Fibroblast of peridontal ligament (primary cell): ENCODE results near the gene GAB3.
"Not testable (repeated sequence)": the region's sequence is repeated elsewhere in the genome, so short reads cannot be mapped to it uniquely, and the experiment has no call there.

ENCODE experiments used
- DNase-seq: peaks from one replicate; pipeline ENCODE4 v3.0.0-alpha.2; 2010; ENCODE audit errors: extremely low read depth

GAB3 gene

DNA sequence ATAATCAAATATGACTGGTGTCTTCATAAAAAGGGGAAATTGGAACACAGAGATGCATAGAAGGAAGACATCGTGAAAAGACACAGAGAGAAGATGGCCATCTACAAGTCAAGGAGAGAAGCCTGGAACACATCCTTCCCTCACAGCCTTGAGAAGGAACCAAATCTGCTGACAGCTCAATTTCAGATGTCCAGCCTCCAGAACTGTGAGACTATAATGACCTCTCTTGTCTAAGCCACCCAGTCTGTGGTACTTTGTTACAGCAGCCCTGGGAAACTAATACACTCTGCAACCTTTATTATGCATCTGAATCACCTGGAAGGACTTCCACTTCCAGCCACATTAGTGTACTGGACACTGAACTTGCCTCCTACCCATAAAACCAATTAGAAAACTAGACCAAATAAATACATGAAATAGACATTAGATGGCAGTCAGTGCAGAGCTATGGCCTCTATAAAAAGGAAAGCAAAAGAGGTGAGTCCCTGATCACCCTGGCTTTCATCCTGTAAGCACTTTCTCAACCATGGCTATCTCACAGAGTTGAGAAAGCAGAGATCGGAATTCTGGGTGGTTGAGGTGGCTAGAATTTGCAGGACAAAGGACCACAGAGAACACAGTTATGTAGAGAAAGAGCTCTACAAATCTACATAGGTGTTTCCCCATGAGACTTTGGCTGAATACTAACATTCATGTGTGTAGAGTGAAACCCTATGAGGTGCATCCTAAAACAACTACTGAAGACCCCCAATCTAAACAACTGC lies 25.7 kb downstream of the GAB3 start:
- DNase-seq: no peak

DNA sequence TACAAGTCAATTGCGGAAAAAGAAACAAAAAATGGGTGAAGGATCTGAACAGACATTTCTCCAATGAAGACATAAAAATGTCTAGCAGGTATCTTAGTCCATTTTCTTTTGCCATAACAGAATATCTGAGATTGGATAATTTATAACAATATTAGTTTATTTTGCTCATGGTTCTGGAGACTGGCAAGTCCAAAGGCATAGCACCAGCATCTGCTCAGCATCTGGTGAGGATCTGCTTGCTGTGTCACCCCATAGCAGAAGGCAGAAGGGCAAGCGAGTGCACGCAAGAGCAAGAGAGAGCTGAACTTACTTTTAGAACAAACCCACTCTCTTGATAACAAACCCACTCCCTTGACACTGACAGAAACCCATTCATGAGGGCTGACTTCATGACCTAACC lies 29.7 kb downstream of the GAB3 start:
- DNase-seq: no peak

DNA sequence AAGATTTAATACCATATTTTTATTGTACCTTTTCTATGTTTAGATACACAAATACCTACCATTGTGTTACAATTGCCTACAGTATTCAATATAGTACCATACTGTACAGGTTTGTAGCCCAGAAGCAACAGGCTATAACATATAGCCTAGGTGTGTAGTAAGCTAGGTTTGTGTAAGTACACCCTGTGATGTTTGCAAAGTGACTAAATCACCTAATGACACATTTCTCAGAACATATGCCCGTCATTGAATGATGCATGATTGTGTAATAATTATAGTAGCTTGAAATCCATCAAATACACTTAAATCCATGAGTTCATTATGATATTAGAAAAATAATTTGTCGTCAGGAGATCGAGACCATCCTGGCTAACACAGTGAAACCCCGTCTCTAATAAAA lies 30.8 kb downstream of the GAB3 start:
- DNase-seq: no peak

DNA sequence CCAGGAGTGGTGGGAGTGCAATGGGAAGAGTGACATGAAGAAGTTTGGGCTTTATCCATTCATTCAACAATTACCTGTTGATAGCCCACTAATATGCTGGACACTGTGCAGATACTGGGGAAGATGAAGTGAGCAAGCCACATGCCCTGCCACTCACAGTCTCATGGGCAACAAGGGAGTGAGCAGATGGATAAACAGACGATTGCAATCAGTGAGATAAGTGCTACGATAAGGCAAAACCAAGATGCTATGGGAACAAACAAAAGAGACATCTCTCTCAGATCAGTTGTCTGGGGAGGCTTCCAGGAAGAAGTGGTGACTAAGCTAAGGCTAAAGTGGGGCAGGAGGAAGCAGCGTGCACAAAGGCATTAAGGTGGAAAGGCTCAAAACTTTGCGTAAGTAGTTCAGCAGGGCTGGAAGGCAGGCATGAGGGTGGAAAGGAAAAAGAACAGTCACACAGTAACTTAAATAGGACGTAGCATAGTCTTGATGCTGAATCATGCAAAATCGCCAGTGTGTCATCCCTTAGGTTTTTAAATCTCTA lies 31.7 kb downstream of the GAB3 start:
- peak; percentile 34 for DNase-seq

DNA sequence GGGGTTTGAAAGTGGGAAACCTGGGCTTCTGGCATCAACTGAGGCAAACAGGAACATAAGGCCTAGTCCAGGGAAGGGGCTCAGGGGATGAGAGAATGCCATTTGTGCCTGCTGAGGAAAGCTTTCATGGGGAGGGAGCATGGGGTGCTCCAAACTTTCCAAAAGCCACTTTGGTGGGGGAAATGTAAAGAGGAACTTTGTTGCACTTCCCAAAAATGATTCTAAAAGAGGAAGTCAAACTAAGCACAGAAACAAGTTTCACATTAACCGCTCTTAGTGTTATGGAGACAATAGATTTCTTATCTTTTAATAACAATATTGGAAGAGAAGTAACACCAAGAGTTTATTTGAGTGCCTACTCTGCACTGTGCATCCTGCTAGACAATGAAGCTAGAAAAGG lies 32.3 kb downstream of the GAB3 start:
- DNase-seq: no peak

DNA sequence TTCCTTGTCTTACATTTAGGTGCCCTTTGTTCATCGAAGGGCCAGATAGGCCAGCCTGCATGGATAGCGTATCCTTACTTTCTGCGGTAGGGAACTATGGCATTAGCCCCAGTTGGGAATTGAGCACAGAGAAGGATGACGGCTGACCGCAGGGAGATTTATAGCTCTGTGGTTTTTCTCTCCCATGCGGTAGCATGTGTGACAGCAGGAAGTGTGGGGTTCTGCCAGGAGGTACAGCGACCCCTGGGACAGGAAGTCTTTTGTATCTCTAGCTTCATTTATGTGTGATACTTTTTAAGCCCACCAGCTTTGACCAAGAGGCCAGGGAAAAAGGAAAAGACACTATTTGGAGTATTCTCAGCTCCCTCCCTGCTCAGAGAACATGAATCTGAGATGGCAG lies 33.1 kb downstream of the GAB3 start:
- no peak for DNase-seq

DNA sequence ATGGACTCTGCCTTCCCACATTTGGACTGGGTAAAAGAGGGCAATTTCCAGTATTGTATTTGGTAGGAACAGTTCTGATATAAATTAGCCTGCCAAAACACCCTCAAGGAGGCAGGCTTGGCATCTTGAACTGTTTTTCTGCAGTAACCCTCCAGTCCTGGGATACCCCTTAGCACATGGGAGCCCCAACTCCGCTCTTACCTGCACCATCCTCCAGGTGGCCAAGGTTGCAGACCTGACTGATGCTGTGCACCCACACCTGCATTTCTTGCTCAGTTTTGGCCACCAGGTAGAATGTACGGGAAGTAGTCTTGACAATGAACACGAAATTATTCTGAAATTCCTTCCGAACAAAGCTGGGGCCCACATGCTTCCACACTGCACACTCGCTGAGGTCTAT lies 35.1 kb downstream of the GAB3 start:
- DNase-seq: no peak

DNA sequence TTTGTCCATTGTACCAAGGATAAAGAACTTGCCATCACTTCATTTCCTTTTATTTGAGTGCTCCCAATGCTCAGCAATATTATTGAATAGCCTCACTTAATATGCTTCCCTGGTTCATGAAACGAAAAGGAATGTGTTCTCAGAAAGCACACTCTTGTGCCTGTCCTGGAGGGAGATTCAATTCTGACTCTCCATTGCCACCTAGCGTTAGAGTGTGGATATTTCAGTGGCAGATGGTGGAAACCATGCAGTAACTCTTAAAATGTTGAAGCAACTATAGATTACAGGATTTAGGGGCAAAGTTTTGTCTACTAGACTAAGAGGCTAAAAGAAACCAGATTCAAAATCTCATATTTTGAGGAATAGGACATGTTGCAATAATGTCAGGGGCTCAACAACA lies 36.0 kb downstream of the GAB3 start:
- DNase-seq: peak; percentile 64

DNA sequence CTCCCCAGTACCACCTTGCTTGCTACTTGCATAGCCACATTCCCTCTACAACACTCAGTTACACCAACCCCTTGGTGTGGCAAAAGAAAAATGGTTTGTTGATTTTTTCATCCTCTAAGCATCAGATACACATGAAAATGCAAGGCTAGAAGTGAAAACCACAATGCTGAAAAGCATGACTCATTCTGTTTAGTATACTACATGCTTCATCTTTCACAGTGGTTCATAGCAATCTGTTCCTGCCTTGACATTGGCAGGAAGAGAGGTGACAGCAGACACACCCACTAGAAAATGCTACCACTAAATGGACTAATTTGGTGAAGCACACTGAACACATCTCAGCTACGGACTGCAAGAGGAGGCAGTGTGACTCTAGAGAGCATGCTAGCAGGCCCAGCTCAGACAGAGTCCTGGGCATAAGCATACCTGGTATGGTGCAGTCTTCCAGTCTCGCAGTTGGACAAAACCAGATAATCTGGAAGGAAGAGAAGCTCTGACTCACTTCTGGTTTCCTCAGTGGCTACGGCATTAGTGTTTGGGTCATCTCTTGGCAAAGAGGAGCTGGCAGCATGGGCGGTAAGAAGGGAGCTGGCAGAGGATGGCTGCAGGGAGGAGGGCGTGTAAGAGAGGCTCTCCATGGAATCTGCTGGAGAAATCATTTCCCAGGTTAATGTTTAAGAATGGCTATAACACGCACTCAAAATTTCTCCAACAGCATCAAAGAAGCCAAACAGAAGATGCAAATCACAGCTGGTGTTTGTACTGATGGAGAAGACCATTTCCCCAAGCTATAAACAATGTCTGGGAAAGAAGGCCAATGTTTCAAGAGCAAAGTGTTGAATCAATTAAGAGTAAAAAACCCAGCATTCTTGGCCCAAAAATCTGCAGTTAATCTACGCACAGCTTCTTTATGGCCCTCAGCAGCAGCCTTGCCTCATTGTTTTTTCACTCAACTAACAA lies 37.8 kb downstream of the GAB3 start:
- DNase-seq: peak; percentile 68

DNA sequence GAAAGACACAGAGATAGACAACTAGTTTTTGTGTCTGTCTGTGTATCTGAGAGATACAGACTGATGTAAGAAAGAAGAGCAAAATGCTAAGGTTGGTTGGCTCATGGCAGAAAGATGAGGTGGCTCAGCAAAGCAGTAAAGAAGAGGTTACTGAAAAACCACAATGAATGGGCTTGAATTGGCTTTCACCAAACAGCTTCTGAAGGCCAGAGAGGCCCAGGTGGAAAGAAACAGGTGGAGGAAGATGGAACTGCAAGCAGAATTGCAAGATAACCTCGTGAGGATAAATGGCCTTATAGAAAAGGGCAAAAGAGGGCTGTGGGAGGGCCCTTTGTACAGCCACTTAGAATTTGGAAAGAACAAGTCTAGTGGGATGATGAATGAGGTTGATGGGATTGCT lies 39.6 kb downstream of the GAB3 start:
- DNase-seq: no peak

DNA sequence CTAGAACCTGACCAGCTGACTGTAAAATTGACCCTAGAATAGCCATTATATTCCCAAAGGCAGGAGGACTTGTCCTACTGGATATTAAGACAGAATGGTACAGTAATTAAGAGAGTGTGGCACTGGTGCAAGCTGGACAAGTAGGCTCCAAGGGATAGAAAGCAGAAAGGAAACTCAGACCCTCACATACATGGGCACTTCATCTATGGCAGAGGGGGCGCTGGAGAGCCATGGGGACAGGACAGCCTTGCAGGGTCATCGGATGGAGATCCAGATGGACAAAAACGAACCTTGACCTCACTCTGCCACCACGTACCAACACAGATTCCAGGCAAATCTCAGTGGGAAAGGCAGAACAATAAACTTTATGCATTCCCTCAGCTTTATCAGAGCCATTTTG lies 40.6 kb downstream of the GAB3 start:
- DNase-seq: no peak

DNA sequence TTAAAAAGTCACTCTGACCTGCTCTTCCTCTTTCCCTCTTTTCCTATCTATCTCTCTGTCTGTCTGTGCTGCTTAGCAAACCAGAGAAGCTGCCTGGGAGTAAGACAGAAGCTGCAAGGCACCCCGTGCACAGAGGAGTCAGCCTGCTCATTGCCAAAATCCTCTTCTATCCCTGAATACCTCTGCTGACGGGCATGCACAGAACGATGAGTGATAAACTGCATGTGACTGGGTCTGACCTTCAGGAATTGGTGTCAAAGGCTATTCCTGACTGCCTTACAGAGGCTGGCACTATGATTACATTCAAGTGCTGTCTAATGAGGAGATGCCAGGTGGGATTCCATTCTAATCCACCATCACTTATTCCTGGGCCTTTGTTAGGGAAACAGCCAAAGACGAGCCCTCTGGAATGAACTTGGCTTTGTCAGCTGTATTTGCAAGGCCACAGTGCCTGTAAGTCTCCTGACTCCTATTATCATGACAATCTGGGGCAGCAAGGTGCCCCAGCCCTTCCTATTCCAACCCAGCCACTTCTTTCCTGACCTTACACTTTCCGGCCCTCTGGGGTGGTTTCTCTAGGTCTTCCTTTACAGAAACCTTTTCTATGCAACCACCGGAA lies 52.1 kb downstream of the GAB3 start:
- no peak for DNase-seq

DNA sequence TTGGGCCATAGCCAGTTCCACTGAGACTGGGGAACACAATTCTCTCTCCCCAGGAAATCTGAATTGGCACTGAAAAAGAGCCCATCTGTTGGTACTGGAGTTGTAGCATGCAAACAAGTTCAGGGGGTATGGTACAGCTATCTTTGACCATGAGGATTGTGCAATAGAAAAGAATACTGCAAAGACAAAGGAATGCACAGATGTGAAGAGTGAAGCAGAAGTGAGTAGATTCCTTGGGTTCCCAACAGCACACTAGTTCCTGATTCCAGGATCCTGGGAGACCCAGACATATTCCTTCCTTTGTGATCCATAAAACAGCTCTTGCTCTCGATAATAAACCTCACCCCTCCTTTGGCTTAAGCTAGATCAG lies 54.2 kb downstream of the GAB3 start:
- peak; percentile 45 for DNase-seq

DNA sequence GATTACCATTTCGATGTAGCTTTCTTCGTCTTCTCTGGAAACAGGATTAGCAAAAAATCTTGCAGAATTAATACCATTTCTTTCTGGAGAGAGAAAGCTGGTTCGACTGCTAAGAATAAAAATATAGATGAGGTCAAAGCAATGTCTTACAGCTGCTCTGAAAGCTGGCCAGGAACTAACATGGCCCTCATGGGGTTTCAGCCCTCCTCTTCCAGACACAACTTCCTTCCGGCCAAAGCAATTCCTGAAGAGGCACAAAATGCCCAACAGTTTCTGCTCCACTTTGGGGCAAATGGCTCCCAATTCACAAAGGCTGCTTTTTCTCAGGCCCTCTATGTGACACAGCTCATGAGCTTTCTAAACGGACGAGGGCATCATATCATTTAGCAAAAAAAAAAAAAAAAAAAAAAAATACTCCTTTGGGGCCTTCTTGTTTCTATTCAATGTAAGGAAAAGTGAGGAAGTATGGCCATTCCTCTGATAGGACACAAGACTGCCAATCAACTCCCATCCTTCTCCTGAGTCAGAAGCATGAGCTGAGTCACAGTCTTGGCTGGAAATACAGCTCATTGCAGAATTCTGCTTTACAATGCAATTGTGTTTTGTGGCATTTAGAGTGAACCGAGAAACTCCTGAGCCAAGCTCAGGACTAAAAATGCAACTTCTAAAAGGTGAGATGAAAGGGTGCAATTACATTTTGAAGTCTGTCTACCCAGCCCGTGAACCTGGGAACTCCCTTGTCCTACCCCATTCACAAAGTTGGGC lies 54.8 kb downstream of the GAB3 start:
- peak; percentile 81 for DNase-seq

DNA sequence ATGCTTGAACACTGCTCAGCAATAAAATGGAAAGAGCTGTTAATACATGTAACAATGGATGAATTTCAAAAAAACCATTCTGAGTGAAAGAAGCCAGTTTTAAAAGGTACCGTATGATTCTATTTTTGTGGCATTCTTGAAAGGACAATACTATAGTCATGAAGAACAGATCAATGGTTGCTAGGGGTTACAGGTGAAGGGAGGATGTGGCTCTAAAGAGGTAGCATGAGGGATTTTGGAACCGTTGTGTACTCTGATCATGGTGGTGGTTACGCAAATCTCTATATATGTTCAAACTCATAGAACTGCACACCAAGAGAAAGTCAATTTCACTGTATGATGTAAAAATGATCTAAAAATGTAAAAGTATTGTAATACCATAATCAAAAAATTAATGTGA lies 57.5 kb downstream of the GAB3 start:
- DNase-seq: no peak

DNA sequence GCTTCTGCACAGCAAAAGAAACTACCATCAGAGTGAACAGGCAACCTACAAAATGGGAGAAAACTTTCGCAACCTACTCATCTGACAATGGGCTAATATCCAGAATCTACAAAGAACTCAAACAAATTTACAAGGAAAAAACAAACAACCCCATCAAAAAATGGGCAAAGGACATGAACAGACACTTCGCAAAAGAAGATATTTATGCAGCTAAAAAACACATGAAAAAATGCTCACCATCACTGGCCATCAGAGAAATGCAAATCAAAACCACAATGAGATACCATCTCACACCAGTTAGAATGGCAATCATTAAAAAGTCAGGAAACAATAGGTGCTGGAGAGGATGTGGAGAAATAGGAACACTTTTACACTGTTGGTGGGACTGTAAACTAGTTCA lies 60.4 kb downstream of the GAB3 start:
- DNase-seq: not testable (repeated sequence)

DNA sequence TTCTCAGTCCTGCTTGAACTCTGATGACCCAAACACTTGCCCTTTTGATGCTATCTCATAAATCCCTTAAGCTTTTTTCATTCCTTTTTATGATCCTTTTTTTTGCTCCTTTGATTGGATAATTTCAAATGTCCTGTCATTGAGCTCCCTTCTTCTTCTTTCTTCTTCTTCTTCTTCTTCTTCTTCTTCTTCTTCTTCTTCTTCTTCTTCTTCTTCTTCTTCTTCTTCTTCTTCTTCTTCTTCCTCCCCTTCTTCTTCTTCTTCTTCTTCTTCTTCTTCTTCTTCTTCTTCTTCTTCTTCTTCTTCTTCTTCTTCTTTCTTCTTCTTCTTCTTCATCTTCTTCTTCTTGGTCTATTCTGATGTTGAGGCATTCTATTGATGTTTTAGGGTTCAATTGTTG lies 78.8 kb downstream of the GAB3 start:
- not testable (repeated sequence) for DNase-seq

DNA sequence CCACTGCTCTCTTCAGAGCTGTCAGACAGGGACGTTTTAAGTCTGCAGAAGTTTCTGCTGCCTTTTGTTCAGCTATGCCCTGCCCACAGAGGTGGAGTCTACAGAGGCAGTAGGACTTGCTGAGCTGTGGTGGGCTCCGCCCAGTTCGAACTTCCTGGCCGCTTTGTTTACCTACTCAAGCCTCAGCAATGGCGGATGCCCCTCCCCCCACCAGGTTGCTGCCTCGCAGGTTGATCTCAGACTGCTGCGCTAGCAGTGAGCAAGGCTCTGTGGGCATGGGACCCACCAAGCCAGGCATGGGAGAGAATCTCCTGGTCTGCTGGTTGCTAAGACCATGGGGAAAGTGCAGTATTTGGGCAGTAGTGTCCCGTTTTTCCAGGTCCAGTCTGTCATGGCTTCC lies 80.0 kb downstream of the GAB3 start:
- not testable (repeated sequence) for DNase-seq

DNA sequence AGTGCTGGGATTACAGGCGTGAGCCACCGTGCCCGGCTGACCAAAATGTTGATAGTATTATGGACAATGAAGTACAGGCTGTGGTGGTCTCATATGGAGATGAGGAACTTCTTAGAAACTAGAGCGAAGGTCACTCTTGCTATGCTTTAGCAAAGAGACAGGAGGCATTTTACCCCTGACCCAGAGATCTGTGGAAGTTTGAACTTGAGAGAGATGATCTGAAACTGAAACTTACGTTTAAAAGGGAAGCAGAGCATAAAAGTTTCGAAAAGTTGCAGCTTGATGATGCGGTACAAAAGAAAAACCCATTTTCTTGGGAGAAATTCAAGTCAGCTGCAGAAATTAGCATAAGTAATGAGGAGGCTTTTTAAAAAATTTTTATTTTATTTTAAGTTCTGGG lies 89.0 kb downstream of the GAB3 start:
- no peak for DNase-seq

DNA sequence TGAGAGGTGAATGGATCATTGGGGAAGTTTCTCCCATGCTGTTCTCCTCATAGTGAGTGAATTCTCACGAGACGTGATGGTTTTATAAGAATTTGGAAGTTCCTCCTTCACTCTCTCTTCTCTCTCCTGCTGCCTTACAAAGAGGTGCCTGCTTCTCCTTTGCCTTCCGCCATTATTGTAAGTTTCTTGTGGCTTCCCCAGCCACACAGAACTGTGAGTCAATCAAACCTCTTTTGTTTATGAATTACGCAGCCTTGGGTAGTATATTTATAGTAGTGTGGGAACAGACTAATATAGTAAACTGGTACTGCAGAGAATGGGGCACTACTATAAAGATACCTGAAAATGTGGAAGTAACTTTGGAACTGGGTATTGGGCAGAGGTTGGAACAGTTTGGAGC lies 89.7 kb downstream of the GAB3 start:
- DNase-seq: no peak

DNA sequence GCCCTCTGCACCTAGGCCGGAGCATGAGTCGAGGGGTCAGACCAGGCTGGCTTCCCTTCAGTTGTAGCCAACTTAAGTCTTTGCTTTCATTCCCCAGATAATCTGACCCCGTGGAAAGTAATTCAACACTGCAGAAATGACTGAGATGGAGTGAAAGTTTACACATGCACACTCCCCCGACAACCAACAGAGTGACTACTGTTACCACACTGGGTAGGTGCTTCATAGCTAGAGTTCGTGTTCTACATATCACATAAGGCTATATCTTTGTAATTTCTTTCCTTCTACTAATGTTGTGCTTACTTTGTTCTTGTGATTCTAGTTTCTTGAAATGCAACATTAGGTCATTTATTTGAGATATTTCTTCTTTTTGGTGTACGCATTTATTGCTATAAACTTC lies 90.3 kb downstream of the GAB3 start:
- no peak for DNase-seq

DNA sequence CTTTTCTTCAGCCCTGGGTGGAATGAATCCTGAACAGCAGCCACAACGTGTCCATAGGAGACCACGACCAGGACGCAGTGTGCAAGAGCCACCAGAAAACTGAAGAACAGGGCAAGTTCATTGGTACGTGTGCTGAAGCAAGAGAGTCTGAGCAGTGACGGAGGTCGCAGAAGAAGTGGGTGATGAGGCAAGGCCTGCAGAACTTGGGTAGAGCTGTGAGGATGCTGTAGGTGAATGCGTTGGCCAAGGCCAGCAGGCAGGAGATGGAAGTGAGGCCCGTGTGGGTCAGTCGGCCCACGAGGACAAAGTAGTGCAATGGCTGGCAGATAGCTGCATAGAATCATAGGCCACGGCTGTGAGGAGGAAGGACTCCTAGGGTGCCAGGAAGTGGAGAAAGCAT lies 91.9 kb downstream of the GAB3 start:
- DNase-seq: no peak
